ENCODE data around the gene REEP1. TPM values are rescaled to one million over a fixed set of nuclear protein-coding genes. Genes with fewer than 3 reads are reported as not detected.
A peak's percentile ranks its signal among the peaks of the same experiment; 100 is the strongest.

The REEP1 gene
- total and polyA plus RNA-seq, 8 donors = 2.9 to 29.9 (median 6.4) TPM; not detected in 1

GRCh38 chr2:86284401-86284841, 53.0 kb downstream of the REEP1 start:
- no peaks in the 10 kb centered on the region for H3K36me3 ChIP-seq
- no peak overlapping the region for H3K4me3 ChIP-seq
- no peaks in the 10 kb centered on the region for H3K27me3 ChIP-seq
- WGBS, 5 donors = 43 to 80% (median 56%) methylated on average over 12 of the region's 12 CpGs
- peak in 1 of 2 donors; percentile 52 for DNase-seq
- H3K4me1 ChIP-seq = peaks cover 22 to 66% (median 44%) of the 10 kb centered on the region in 4 donors
- H3K27ac ChIP-seq = peak overlapping the region in 4 of 5 donors; percentile 8 to 64 (median 39)
- no peak for TF ChIP-seq POLR2AphosphoS5 (IDR thresholded peaks at IDR 0.05)
- no peak for TF ChIP-seq CTCF (IDR thresholded peaks at IDR 0.05)
- intact Hi-C loops (cut with DNase I; ENCODE audit: low total_unique reads) = no loop called here
- no peaks in the 10 kb centered on the region for H3K9me3 ChIP-seq

- H3K4me1 ChIP-seq = peaks cover 22 to 66% (median 45%) of the 10 kb centered on the region in 4 donors
- H3K4me3 ChIP-seq = no peak overlapping the region
- peak overlapping the region in 4 of 5 donors; percentile 8 to 64 (median 26) for H3K27ac ChIP-seq
- no peaks in the 10 kb centered on the region for H3K9me3 ChIP-seq
- WGBS, 5 donors = 36 to 73% (median 45%) methylated on average over 5 of the region's 5 CpGs
- TF ChIP-seq POLR2A (IDR thresholded peaks at IDR 0.05) (no peak), POLR2AphosphoS5 (IDR thresholded peaks at IDR 0.05) (no peak), EP300 (IDR thresholded peaks at IDR 0.05) (no peak), CTCF (IDR thresholded peaks at IDR 0.05) (no peak)
- DNase-seq = peak; percentile 37 to 75
- H3K36me3 ChIP-seq = no peaks in the 10 kb centered on the region
- intact Hi-C loops (cut with DNase I; ENCODE audit: low total_unique reads) = no loop called here
- no peaks in the 10 kb centered on the region for H3K27me3 ChIP-seq
Measured at GRCh38 chr2:86283411-86284030, 53.9 kb downstream of the REEP1 start.

- no peak for TF ChIP-seq CTCF (IDR thresholded peaks at IDR 0.05)
- TF ChIP-seq POLR2A (IDR thresholded peaks at IDR 0.05) = no peak
- TF ChIP-seq EP300 (IDR thresholded peaks at IDR 0.05) = no peak
- TF ChIP-seq POLR2AphosphoS5 (IDR thresholded peaks at IDR 0.05) = no peak
Measured at GRCh38 chr2:86281066-86281700, 56.2 kb downstream of the REEP1 start.

GRCh38 chr2:86280191-86280667, 57.2 kb downstream of the REEP1 start:
- 41 to 74% (median 65%) methylated on average over 5 of the region's 5 CpGs for WGBS, 5 donors
- no peak overlapping the region for H3K4me3 ChIP-seq
- H3K9me3 ChIP-seq = no peaks in the 10 kb centered on the region
- peak overlapping the region in 3 of 5 donors; percentile 7 to 76 (median 51) for H3K27ac ChIP-seq
- intact Hi-C loops (cut with DNase I; ENCODE audit: low total_unique reads) = no loop called here
- H3K27me3 ChIP-seq = no peaks in the 10 kb centered on the region
- peak in 1 of 2 donors; percentile 80 for DNase-seq
- H3K4me1 ChIP-seq = peaks cover 23 to 56% (median 39%) of the 10 kb centered on the region in 4 donors
- TF ChIP-seq EP300 (IDR thresholded peaks at IDR 0.05) (no peak), CTCF (IDR thresholded peaks at IDR 0.05) (no peak), POLR2AphosphoS5 (IDR thresholded peaks at IDR 0.05) (peak; percentile 19 to 58 (median 57)), POLR2A (IDR thresholded peaks at IDR 0.05) (no peak)
- no peaks in the 10 kb centered on the region for H3K36me3 ChIP-seq

More at GRCh38 chr2:86281066-86281700, 56.2 kb downstream of the REEP1 start:
- Histone ChIP-seq H3K9me3 (no peaks in the 10 kb centered on the region), H3K27me3 (no peaks in the 10 kb centered on the region), H3K27ac (peak overlapping the region in 2 of 5 donors; percentile 50 to 76), H3K4me1 (peaks cover 22 to 57% (median 37%) of the 10 kb centered on the region in 4 donors), H3K36me3 (no peaks in the 10 kb centered on the region), H3K4me3 (no peak overlapping the region)
- intact Hi-C loops (cut with DNase I; ENCODE audit: low total_unique reads) = no loop called here
- no peak for DNase-seq
- 93 to 97% (median 94%) methylated on average over 12 to 14 of the region's 14 CpGs for WGBS, 5 donors
